Astrocyte (in vitro differentiated cells and primary cell): ENCODE data around the gene METRN.

Source experiments
- CTCF ChIP-seq: IDR thresholded peaks from 2 replicates; pipeline ENCODE4 v1.5.1; 2011; ENCODE audit warnings: low read depth, mild to moderate bottlenecking, inconsistent platforms, low read length, moderate library complexity; ENCODE audit not compliant: insufficient read depth
- EZH2 ChIP-seq: IDR thresholded peaks from 2 replicates; pipeline ENCODE4 v1.6.1; 2012; ENCODE audit warnings: mild to moderate bottlenecking, low read length, inconsistent platforms; ENCODE audit not compliant: insufficient read depth

DNA sequence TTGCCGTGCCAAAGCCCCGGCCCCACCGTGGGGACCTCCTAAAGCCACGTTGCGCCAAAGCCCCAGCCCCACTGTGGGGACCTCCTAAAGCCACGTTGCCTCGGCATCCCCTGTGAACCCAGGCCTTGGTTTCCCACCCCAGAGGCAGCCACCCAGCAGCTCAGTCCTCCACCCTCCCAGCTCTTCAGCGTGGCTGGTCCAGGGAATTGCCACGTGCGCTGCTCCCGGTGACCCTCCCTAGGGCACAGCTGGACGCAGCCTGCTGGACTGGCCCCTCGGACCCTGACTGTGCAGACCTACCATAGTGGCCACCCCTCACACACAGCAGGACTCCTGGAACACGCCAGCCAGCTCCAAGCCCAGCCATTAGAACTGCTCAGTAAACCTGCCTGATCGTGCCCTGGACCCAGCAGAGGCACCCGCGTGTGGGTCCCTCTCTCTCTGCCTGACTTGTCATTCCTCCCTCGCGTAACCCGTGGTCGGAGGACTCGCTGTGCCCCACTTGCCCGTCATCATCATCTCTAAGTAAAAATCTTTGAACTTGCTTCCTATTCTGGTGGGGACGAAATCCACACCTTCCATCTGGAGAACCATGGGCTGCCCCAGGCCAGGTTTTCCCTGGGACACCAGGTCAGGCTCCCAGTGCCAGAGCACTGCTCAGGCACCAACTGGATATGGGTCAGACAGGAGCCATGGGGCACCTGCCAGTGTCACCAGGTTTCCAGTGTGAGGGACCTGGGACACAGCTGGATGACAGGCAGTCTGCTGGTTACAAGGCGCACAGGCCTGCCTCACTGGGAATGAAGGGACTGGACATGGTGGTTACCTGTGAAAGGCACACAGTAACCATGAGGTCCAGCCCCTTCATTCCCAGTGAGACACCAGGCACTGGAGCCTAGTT lies 20.3 kb downstream of the METRN start:
- TF ChIP-seq CTCF (no peak), EZH2 (no peak)
